ENCODE results near the gene NRTN. TPM values are rescaled to one million over a fixed set of nuclear protein-coding genes. Genes with fewer than 3 reads are reported as not detected.
A peak's percentile ranks its signal among the peaks of the same experiment; 100 is the strongest.
"Not testable (repeated sequence)": the region's sequence is repeated elsewhere in the genome, so short reads cannot be mapped to it uniquely, and the experiment has no call there.

Gene NRTN
- total and polyA plus RNA-seq, 2 of the 4 experiments (the other 2 are of a cell fraction): 0.17 to 0.18 TPM

- H3K4me2 ChIP-seq (ENCODE audit: low read depth, low read length); H3K23ac ChIP-seq (ENCODE audit: low read depth, low read length); H3K9me3 ChIP-seq (ENCODE audit: control insufficient read depth, insufficient read depth, low read length); H3K4me3 ChIP-seq (ENCODE audit: insufficient read depth, low read depth, low read length); H3K27ac ChIP-seq (ENCODE audit: insufficient read depth, low read length); H4K8ac ChIP-seq (ENCODE audit: low read depth in 2 of 2, low read length in 2 of 2); H2BK5ac ChIP-seq (ENCODE audit: low read depth, low read length, poor library complexity, severe bottlenecking); in situ Hi-C loops (cut with MboI; ENCODE audit: low sequenced_read_pairs); H2BK120ac ChIP-seq (ENCODE audit: low read depth, low read length); H3K9ac ChIP-seq (ENCODE audit: low read depth, low read length); H3K18ac ChIP-seq (ENCODE audit: low read depth, low read length); H3K56ac ChIP-seq (ENCODE audit: extremely low read depth, insufficient read depth, low read length); H3K79me1 ChIP-seq (ENCODE audit: low read depth in 1 of 2, low read length in 2 of 2); H4K5ac ChIP-seq (ENCODE audit: low read depth, low read length); H3K14ac ChIP-seq (replicated peaks; ENCODE audit: low read depth, low read length); H2BK20ac ChIP-seq (ENCODE audit: low read depth, low read length); H4K91ac ChIP-seq (ENCODE audit: insufficient read depth, low read depth, low read length); H2BK15ac ChIP-seq (ENCODE audit: low read depth, low read length); intact Hi-C loops (cut with micrococcal nuclease); dilution Hi-C loops (cut with HindIII; ENCODE audit: low sequenced_read_pairs, unreplicated experiment); POLR2A ChIA-PET (ENCODE audit: unreplicated experiment); H3K9me1 ChIP-seq (ENCODE audit: insufficient read depth, low read length); H3K36me3 ChIP-seq (ENCODE audit: control insufficient read depth, insufficient read depth, low read length); H3K4me1 ChIP-seq (ENCODE audit: control insufficient read depth, insufficient read depth, low read length); H3K27me3 ChIP-seq (ENCODE audit: control insufficient read depth, insufficient read depth, low read length); BruUV-seq (replicated peaks); CTCF ChIA-PET; H4K20me1 ChIP-seq (ENCODE audit: insufficient read depth, low read length): not testable (repeated sequence)
- peak overlapping the region; percentile 49 for H2AFZ ChIP-seq (replicated peaks; ENCODE audit: low read length, poor library complexity)
- 100% methylated on average over 1 of the region's 7 CpGs; no CpG with 5 or more reads in 1 of the 2 experiments for WGBS, 2 experiments (ENCODE audit: extremely low coverage in 2 of 2, insufficient read length in 1 of 2)
- H2AK9ac ChIP-seq (replicated peaks; ENCODE audit: low read depth, low read length, poor library complexity): peak overlapping the region; percentile 78
- ATAC-seq (ENCODE audit: low read depth) (peak; percentile 57), DNase-seq (peak; percentile 35)
- 0 out of 2 replicates have a peak overlapping the region, but pooled peaks have one; percentile 22 for H3K4ac ChIP-seq (ENCODE audit: low read depth, low read length)
- peak overlapping the region; percentile 28; the same call in 1 of the 2 replicates for H2AK5ac ChIP-seq (ENCODE audit: low read depth, low read length)
These were observed 69.6 kb downstream of the NRTN start for GRCh38 chr19:5874496-5874895.

All from IMR-90 (cell line).